ENCODE results near the gene EDEM2. TPM values are rescaled to one million over a fixed set of nuclear protein-coding genes. Genes with fewer than 3 reads are reported as not detected.

The EDEM2 gene
- total and polyA plus RNA-seq, 2 of the 13 experiments (the other 11 are each of a cell fraction or from before 2014, with no cell fraction given) = 33.1 to 46.9 TPM

DNA sequence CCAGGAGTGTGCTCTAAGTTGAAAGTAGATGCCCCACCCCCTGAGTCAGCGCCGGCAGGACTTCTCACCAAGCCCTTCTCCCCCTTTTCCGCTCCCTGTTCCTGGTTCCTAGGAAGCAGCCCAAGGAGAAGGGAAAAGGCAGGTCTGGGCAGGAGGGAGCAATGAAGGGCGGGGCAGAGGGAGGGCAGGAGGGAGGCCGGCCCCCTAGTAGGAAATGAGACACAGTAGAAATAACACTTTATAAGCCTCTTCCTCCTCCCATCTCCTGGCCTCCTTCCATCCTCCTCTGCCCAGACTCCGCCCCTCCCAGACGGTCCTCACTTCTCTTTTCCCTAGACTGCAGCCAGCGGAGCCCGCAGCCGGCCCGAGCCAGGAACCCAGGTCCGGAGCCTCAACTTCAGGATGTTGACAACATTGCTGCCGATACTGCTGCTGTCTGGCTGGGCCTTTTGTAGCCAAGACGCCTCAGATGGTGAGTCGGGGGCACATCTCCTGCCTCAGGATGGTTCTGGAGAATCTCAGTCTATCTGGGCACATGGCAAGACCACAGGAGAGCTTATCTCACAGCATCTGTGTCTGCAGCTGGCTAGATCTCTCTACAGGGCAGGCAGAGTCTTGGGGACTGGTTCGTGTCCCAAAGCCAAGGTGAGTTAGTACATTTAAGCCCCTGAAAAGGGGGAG, 24.8 kb upstream of the EDEM2 start, which contains the start of gene PROCR (continued):
- TF ChIP-seq, protein P1, sequence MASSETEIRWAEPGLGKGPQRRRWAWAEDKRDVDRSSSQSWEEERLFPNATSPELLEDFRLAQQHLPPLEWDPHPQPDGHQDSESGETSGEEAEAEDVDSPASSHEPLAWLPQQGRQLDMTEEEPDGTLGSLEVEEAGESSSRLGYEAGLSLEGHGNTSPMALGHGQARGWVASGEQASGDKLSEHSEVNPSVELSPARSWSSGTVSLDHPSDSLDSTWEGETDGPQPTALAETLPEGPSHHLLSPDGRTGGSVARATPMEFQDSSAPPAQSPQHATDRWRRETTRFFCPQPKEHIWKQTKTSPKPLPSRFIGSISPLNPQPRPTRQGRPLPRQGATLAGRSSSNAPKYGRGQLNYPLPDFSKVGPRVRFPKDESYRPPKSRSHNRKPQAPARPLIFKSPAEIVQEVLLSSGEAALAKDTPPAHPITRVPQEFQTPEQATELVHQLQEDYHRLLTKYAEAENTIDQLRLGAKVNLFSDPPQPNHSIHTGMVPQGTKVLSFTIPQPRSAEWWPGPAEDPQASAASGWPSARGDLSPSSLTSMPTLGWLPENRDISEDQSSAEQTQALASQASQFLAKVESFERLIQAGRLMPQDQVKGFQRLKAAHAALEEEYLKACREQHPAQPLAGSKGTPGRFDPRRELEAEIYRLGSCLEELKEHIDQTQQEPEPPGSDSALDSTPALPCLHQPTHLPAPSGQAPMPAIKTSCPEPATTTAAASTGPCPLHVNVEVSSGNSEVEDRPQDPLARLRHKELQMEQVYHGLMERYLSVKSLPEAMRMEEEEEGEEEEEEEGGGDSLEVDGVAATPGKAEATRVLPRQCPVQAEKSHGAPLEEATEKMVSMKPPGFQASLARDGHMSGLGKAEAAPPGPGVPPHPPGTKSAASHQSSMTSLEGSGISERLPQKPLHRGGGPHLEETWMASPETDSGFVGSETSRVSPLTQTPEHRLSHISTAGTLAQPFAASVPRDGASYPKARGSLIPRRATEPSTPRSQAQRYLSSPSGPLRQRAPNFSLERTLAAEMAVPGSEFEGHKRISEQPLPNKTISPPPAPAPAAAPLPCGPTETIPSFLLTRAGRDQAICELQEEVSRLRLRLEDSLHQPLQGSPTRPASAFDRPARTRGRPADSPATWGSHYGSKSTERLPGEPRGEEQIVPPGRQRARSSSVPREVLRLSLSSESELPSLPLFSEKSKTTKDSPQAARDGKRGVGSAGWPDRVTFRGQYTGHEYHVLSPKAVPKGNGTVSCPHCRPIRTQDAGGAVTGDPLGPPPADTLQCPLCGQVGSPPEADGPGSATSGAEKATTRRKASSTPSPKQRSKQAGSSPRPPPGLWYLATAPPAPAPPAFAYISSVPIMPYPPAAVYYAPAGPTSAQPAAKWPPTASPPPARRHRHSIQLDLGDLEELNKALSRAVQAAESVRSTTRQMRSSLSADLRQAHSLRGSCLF (CRISPR knock-in tag; IDR thresholded peaks at IDR 0.05; ENCODE audit: borderline replicate concordance) = no peak
- TF ChIP-seq CAMTA2 (CRISPR knock-in tag; IDR thresholded peaks at IDR 0.05; ENCODE audit: borderline replicate concordance) (no peak), PHF5A (CRISPR knock-in tag; IDR thresholded peaks at IDR 0.05; ENCODE audit: low read depth, unreplicated experiment) (no peak), ZNF282 (IDR thresholded peaks at IDR 0.05; ENCODE audit: partially characterized antibody) (no peak), MEF2D (CRISPR knock-in tag; IDR thresholded peaks at IDR 0.05) (no peak)
- TF ChIP-seq, protein P2, sequence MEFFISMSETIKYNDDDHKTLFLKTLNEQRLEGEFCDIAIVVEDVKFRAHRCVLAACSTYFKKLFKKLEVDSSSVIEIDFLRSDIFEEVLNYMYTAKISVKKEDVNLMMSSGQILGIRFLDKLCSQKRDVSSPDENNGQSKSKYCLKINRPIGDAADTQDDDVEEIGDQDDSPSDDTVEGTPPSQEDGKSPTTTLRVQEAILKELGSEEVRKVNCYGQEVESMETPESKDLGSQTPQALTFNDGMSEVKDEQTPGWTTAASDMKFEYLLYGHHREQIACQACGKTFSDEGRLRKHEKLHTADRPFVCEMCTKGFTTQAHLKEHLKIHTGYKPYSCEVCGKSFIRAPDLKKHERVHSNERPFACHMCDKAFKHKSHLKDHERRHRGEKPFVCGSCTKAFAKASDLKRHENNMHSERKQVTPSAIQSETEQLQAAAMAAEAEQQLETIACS (CRISPR knock-in tag; IDR thresholded peaks at IDR 0.05) = no peak
- TF ChIP-seq, protein P3, sequence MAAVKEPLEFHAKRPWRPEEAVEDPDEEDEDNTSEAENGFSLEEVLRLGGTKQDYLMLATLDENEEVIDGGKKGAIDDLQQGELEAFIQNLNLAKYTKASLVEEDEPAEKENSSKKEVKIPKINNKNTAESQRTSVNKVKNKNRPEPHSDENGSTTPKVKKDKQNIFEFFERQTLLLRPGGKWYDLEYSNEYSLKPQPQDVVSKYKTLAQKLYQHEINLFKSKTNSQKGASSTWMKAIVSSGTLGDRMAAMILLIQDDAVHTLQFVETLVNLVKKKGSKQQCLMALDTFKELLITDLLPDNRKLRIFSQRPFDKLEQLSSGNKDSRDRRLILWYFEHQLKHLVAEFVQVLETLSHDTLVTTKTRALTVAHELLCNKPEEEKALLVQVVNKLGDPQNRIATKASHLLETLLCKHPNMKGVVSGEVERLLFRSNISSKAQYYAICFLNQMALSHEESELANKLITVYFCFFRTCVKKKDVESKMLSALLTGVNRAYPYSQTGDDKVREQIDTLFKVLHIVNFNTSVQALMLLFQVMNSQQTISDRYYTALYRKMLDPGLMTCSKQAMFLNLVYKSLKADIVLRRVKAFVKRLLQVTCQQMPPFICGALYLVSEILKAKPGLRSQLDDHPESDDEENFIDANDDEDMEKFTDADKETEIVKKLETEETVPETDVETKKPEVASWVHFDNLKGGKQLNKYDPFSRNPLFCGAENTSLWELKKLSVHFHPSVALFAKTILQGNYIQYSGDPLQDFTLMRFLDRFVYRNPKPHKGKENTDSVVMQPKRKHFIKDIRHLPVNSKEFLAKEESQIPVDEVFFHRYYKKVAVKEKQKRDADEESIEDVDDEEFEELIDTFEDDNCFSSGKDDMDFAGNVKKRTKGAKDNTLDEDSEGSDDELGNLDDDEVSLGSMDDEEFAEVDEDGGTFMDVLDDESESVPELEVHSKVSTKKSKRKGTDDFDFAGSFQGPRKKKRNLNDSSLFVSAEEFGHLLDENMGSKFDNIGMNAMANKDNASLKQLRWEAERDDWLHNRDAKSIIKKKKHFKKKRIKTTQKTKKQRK (IDR thresholded peaks at IDR 0.05; ENCODE audit: low read length) = no peak
- TF ChIP-seq, protein P4, sequence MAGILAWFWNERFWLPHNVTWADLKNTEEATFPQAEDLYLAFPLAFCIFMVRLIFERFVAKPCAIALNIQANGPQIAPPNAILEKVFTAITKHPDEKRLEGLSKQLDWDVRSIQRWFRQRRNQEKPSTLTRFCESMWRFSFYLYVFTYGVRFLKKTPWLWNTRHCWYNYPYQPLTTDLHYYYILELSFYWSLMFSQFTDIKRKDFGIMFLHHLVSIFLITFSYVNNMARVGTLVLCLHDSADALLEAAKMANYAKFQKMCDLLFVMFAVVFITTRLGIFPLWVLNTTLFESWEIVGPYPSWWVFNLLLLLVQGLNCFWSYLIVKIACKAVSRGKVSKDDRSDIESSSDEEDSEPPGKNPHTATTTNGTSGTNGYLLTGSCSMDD (CRISPR knock-in tag; IDR thresholded peaks at IDR 0.05) = no peak
- TF ChIP-seq, protein P5, sequence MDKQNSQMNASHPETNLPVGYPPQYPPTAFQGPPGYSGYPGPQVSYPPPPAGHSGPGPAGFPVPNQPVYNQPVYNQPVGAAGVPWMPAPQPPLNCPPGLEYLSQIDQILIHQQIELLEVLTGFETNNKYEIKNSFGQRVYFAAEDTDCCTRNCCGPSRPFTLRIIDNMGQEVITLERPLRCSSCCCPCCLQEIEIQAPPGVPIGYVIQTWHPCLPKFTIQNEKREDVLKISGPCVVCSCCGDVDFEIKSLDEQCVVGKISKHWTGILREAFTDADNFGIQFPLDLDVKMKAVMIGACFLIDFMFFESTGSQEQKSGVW (CRISPR knock-in tag; IDR thresholded peaks at IDR 0.05; ENCODE audit: borderline replicate concordance) = no peak

Data from HepG2 (cell line).